Epithelial cell of proximal tubule (primary cell): ENCODE measurements around the gene PTPRD. TPM values are rescaled to one million over a fixed set of nuclear protein-coding genes. Genes with fewer than 3 reads are reported as not detected.

ENCODE experiments used
- DNase-seq: peaks from one replicate; pipeline ENCODE4 v3.0.0-alpha.2; 2011; ENCODE audit warnings: low read depth
- H3K4me3 ChIP-seq: 2 replicates; pipeline ENCODE4 v1.5.1; 2011; ENCODE audit warnings: low read depth, mild to moderate bottlenecking, low read length
- CTCF ChIP-seq: conservative IDR thresholded peaks from 2 replicates; pipeline ENCODE4 v1.5.1; 2012; ENCODE audit warnings: low read depth, mild to moderate bottlenecking, low read length
- total RNA-seq: library from RNA; depleted of rRNA; stranded (reverse); fragments of >200 nt; gene quantifications from 2 replicates; pipeline ENCODE4 v1.2.3, GENCODE V29; 2015

The PTPRD gene
- total RNA-seq, 1 donor from 2014 or later = 3.2 TPM

GRCh38 chr9:8644571-8644970 is 1968.2 kb downstream of the PTPRD start:
- TF ChIP-seq CTCF = no peak
- no peak for DNase-seq
- H3K4me3 ChIP-seq = no peak overlapping the region

GRCh38 chr9:8643896-8644295 is 1968.9 kb downstream of the PTPRD start:
- no peak for TF ChIP-seq CTCF
- H3K4me3 ChIP-seq = no peak overlapping the region
- DNase-seq = no peak

- H3K4me3 ChIP-seq = no peak overlapping the region
- no peak for DNase-seq
- TF ChIP-seq CTCF = no peak
These were observed 1969.3 kb downstream of the PTPRD start for GRCh38 chr9:8643464-8643863.

- DNase-seq = no peak
- no peak overlapping the region for H3K4me3 ChIP-seq
- TF ChIP-seq CTCF = no peak
These were observed 1972.0 kb downstream of the PTPRD start for GRCh38 chr9:8640761-8641160.

- no peak for TF ChIP-seq CTCF
- no peak for DNase-seq
- no peak overlapping the region for H3K4me3 ChIP-seq
These were observed 1975.2 kb downstream of the PTPRD start for GRCh38 chr9:8637626-8638025.

GRCh38 chr9:8633784-8634183 is 1979.0 kb downstream of the PTPRD start:
- DNase-seq = no peak
- no peak for TF ChIP-seq CTCF
- H3K4me3 ChIP-seq = no peak overlapping the region

- no peak for DNase-seq
- no peak overlapping the region for H3K4me3 ChIP-seq
- no peak for TF ChIP-seq CTCF
These were observed 1980.3 kb downstream of the PTPRD start for GRCh38 chr9:8632493-8632892.
